Measurements from ENCODE around the gene SIRPD. TPM values are rescaled to one million over a fixed set of nuclear protein-coding genes. Genes with fewer than 3 reads are reported as not detected.

SIRPD gene
- polyA plus RNA-seq, 1 donor from 2014 or later = not detected

DNA sequence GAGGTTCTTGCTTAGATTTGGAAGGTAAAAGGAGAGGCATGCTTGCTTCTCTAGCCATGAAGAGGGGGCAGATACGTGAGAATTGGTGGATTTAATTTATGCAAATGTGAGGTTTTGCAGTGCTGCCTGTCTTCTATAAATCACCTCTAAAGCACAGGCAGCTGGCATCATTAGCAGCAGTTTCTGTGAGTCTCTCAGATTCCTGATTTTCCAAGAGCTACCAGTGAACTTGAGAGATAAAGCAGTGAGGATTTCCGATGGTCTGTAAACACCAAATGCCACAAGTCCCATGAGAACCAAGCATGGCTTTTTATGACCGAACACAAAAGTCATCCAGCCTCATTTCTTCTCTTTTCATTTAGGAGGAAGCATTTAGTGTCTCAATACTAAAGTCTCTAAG lies 63.1 kb downstream of the SIRPD start:
- no peak overlapping the region for H3K27ac Mint-ChIP-seq

DNA sequence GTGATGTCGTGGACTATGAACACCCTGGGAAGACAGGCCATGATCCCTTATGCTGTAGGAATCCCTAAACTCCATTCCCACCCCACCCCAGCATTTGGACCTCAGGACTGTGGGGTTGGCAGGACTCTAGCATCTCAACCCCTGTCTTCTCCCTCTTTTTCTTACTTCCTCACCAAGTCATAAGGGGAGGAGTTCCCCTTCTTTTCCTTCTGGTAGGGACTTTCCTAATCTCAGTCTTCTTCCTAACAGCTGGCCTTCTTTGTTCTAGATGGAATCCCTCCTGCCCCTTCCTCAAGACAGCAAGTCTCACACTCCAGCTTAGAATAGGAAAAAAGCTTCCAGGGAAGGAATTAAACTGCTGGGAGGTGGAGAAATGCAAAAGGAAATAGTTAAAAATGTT lies 64.0 kb downstream of the SIRPD start:
- Mint-ChIP-seq H3K27me3 (peaks cover 4% of the 10 kb centered on the region), H3K4me1 (peaks cover 22 to 31% (median 29%) of the 10 kb centered on the region in 3 donors), H3K36me3 (peaks cover 5% of the 10 kb centered on the region), H3K27ac (no peak overlapping the region), H3K9me3 (no peaks in the 10 kb centered on the region), H3K4me3 (no peak overlapping the region)

More for the DNA sequence above, 63.1 kb downstream of the SIRPD start:
- Mint-ChIP-seq H3K27me3 (peaks cover 6% of the 10 kb centered on the region), H3K4me3 (peak overlapping the region in 1 of 4 donors; percentile 63), H3K36me3 (peaks cover 5% of the 10 kb centered on the region), H3K9me3 (no peaks in the 10 kb centered on the region), H3K4me1 (peaks cover 22 to 31% (median 29%) of the 10 kb centered on the region in 3 donors)

DNA sequence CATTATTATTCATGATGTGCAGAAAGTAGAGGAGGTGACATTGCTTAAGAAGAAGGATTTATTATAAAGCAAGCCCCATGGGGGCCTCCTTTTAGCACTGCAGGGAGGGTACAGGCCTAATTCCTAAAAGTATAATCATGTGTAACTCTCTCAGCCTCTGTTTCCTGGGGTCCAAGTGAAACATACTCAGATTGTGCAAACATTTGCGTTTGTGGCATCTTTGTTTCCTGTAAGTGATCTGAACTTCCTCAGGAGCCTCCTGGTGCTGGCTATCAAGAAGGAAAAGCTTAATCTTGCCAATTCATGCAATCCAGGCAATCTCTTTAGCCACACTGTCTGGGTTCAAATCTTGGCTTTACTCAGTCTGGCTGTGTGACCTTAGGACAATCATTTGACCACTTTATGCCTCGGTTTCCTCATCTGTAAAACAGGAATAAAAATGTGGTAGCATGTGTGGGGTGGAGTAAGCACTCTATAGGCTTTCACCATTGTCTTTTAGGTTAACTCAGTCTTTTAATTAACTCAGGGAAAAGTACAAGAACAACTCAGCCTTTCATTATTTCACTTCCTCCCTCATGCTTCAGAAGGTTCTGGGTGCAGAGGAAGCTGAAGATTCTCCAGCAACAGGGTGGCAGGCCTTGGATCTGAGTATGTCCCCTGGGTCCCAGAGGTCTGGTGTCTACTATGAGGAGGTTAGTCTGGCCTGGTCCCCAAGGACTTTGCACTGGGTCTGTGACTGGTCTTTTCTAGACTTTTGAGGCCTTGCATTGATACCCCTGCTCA lies 65.5 kb downstream of the SIRPD start:
- H3K9me3 Mint-ChIP-seq = no peaks in the 10 kb centered on the region
- peak overlapping the region in 2 of 4 donors; percentile 40 to 76 for H3K4me3 Mint-ChIP-seq
- H3K27ac Mint-ChIP-seq = no peak overlapping the region
- H3K36me3 Mint-ChIP-seq = peaks cover 4% of the 10 kb centered on the region
- H3K4me1 Mint-ChIP-seq = peaks cover 19 to 31% (median 29%) of the 10 kb centered on the region in 3 donors
- peaks cover 4% of the 10 kb centered on the region for H3K27me3 Mint-ChIP-seq

DNA sequence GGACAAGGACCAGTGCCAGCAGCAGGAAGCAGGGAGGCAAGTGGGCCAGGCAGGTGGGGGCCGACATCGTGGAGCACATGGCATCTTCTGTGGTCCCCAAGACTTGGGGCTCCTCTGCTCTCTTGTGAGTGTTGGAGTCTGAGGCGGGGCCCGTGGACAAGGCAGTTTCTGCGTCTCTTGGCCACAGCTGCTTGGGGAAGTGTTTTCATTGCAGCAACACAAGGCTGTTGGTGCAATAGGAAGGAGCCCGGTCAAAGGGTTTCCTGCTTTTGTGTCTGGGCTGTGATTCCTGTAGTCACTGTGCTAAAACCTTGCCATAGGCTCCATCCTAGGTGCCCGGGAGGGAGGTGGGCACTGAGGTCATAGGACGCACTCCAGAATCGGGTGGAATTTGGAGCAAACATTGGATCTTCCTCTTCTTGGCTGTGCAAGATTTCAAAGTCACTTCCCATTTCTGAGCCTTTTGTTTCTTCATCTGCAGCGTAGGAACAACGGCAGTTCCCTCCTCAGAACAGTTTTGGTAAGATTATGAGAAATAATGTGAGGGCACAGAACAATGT lies 66.1 kb downstream of the SIRPD start, which contains the start of gene SIRPB2:
Gene SIRPB2 (minus strand): TSS at position 140 of the 560 bp plus-strand sequence. CDS start 61 bp downstream, at position 79.
- Mint-ChIP-seq H3K27me3 (peaks cover 4% of the 10 kb centered on the region), H3K9me3 (no peaks in the 10 kb centered on the region), H3K27ac (no peak within 1 kb of the TSS), H3K4me3 (peak within 1 kb of the TSS in 2 of 4 donors; percentile 40 to 76), H3K36me3 (peaks cover 4% of the 10 kb centered on the region), H3K4me1 (peaks cover 19 to 31% (median 29%) of the 10 kb centered on the region in 3 donors)

DNA sequence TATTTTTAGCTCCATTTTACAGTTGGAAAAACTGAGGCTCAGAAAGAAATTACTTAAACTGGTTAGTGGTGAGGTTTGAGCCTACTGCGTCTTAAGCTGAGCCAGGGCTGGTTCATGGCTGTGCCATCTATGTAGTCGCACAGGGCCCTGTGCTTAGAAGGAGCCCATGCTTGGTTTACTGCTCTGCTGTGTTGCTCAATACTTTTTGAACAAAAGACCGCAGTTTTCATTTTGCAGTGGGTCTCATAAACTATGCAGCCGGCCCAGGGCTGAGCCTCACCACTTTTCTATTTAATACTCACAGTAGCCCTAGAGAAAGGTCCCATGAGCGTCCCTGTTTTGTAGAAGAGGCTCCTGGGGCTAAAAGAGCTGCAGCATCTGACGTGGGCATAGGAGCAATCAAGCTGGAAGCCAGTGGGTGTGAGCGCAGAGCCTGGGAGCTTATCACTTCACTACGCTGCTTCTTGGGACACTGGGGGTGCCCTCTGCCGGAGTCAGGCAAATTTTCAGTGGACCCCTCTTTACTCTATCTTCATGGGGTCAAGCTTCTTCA lies 66.8 kb downstream of the SIRPD start:
- Mint-ChIP-seq H3K27ac (no peak overlapping the region), H3K36me3 (peaks cover 4% of the 10 kb centered on the region), H3K4me1 (peaks cover 19 to 31% (median 29%) of the 10 kb centered on the region in 3 donors), H3K9me3 (no peaks in the 10 kb centered on the region), H3K4me3 (no peak overlapping the region), H3K27me3 (peaks cover 1% of the 10 kb centered on the region)

DNA sequence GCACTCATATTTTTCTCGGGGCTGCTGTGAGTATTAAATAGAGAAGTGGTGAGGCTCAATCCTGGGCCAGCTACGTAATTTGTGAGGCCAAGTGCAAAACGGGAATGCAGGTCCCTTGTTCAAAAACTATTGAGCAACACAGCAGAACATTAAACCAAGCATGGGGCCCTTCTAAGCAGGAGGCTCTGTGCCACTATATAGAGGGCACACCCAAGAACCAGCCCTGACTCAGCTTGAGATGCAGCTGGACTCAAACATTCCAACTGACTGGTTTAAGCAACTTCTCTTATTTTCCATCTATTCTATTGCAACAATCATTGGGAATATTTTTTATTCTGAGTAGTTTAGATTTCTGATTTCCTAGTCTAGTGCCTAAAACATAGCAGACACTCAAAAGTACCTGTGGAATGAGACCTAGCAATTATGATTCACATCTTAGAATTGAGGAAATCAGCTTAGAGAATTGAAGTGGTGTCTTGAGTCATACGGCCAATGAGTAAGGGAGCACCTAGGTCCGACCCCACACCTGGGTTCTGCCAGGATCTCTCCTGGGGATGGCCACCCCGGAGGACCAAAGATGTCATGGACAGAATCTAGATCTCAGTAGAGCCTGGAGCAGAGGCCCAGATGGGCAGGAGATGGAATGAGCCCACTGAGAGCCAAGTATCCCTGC lies 67.6 kb downstream of the SIRPD start:
- H3K27ac Mint-ChIP-seq = no peak overlapping the region
- H3K4me1 Mint-ChIP-seq = peaks cover 17 to 27% (median 26%) of the 10 kb centered on the region in 3 donors
- peaks cover 1% of the 10 kb centered on the region for H3K27me3 Mint-ChIP-seq
- H3K4me3 Mint-ChIP-seq = no peak overlapping the region
- peaks cover 4% of the 10 kb centered on the region for H3K36me3 Mint-ChIP-seq
- H3K9me3 Mint-ChIP-seq = no peaks in the 10 kb centered on the region

DNA sequence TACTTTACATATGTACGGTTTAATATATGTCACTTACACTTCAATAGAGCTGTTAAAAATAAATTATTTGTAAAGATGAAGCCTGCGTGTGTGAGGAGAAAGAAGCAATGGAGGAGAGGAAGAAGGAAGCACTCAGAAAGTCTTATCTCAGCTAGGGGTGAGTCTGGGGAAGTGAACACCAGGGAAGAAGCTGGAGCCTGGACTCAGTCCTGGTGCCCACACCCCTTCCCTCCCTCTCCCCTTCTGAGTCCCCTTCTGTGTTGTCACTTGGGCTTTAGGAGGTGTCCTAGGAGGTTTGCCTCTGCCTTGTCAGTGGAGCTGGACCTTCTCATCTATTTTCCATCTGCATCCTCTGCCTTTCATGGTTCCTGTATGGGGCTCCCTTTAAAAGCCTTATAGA lies 68.2 kb downstream of the SIRPD start:
- H3K27me3 Mint-ChIP-seq = peaks cover 3% of the 10 kb centered on the region
- peaks cover 4% of the 10 kb centered on the region for H3K36me3 Mint-ChIP-seq
- no peak overlapping the region for H3K27ac Mint-ChIP-seq
- H3K9me3 Mint-ChIP-seq = no peaks in the 10 kb centered on the region
- H3K4me1 Mint-ChIP-seq = peaks cover 13 to 22% (median 21%) of the 10 kb centered on the region in 3 donors
- no peak overlapping the region for H3K4me3 Mint-ChIP-seq

DNA sequence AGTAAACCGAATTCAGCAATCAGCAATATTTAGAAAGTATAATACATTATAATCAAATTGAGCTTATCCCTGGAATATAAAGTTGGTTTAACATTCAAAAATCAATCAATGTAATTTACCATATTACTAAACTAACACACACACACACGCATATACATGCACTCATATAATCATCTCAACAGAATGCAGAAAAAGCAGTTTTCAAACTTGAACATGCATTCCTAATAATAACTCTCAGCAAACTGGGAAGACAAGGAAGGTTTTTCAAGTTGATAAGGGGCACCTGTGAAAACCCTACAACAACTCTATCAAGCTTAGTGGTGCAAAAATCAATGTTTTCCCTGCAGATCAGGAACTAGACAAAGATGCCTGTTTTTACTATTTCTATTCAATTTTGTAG lies 70.9 kb downstream of the SIRPD start:
- H3K4me1 Mint-ChIP-seq = peaks cover 1 to 6% (median 4%) of the 10 kb centered on the region in 3 donors
- H3K27me3 Mint-ChIP-seq = peaks cover 9% of the 10 kb centered on the region
- no peaks in the 10 kb centered on the region for H3K9me3 Mint-ChIP-seq
- H3K4me3 Mint-ChIP-seq = no peak overlapping the region
- H3K27ac Mint-ChIP-seq = no peak overlapping the region
- H3K36me3 Mint-ChIP-seq = no peaks in the 10 kb centered on the region

DNA sequence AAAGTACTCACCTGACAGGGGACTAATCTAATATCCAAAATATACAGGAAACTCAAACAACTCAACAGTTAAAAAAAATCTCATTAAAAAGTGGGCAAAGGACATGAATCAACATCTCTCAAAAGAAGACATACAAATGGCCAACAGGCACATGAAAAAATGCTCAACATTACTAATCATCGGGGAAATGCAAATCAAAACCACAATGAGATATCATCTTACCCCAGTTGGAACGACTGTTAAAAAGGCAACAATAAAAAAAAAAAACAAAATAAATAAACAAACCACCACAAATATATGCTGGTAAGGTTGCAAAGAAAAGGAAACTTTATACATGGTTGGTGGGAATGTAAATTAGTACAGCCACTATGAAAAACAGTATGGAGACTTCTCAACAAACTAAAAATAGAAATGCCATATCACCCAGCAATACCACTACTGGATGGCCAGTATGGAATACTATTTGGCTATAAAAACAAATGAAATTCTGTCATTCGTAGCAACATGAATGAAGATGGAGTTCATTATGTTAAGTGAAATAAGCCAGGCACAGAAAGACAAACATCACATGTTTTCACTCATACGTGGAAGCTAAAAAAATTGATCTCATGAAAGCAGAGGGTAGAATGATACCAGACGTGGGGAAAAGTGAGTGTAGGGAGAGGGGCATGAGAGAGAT lies 72.9 kb downstream of the SIRPD start:
- Mint-ChIP-seq H3K27me3 (peaks cover 13% of the 10 kb centered on the region), H3K4me3 (no peak overlapping the region), H3K36me3 (no peaks in the 10 kb centered on the region), H3K9me3 (no peaks in the 10 kb centered on the region), H3K4me1 (peaks cover 0 to 2% (median 1%) of the 10 kb centered on the region in 3 donors), H3K27ac (no peak overlapping the region)

Other genes with a start within 250 kb of the SIRPD start
- 0.91 TPM for gene SDCBP2, start 228.6 kb downstream of the SIRPD start, polyA plus RNA-seq
- gene FKBP1A, start 164.7 kb downstream of the SIRPD start, polyA plus RNA-seq = 36.1 TPM
- 112 TPM for gene NSFL1C, start 90.9 kb downstream of the SIRPD start, polyA plus RNA-seq
- 0.15 TPM for gene SIRPB2, start 66.3 kb downstream of the SIRPD start, polyA plus RNA-seq
- gene SIRPB1, start 62.3 kb upstream of the SIRPD start, polyA plus RNA-seq = 2.0 TPM
- 3.2 TPM for gene SIRPG, start 100.1 kb upstream of the SIRPD start, polyA plus RNA-seq

All from IgD-negative memory B cell (primary cell).